Endometrial microvascular endothelial cells (primary cell): Measurements from ENCODE around the gene PDGFRB. TPM values are rescaled to one million over a fixed set of nuclear protein-coding genes. Genes with fewer than 3 reads are reported as not detected.
"Not testable (repeated sequence)": the region's sequence is repeated elsewhere in the genome, so short reads cannot be mapped to it uniquely, and the experiment has no call there.

Experiments
- in situ Hi-C: cut with HindIII; loops from 2 replicates; pipeline ENCODE4 v1.10.0; 2017; ENCODE audit warnings: low sequenced_read_pairs, low pct_unique_long_range_greater_than_20kb; ENCODE audit errors: inconsistent ontology term
- total RNA-seq: library from RNA; depleted of rRNA; stranded (reverse); fragments of >200 nt; gene quantifications from one replicate; pipeline ENCODE4 v1.2.3, GENCODE V29; 2015; ENCODE audit errors: inconsistent ontology term

The PDGFRB gene
- total RNA-seq, 1 donor from 2014 or later: 2.8 TPM

DNA sequence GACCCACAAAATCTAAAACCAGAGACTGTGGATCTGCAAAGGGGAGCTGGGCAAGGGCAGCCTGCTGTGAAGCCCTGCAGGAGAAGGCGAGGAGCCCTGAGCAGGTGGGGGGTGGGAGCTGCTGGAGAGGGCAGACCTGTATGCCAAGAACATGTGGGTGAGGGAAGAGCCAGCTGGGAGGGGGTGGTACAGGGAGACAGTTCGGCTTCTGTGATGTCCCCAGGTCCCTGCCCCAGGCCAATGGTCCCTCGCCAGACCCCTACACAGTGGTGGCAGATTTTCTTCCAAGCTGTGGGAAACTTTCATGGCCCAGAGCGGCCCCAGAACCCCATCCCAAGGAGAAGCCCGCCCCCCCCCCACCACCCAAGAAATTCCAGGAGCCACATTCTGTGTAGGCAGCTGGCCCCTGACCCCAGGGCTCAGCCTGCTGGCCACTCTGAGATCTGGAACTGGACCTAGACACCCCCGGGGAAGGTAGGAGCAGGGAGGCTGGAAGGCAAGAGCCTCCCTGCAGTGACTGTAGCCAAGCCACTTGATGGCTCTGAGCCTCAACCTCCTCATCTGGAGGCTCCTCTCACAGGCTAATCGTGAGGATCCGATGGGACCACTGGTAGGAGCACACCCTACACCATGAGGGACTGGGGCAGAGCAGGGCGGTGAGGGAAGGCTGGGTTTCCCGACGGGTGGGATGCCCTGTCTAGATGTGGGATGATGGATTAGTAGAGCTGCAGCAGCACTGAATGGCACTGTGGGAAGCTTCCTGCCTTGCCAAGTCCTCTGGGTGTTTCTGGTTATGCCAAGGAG is 46.7 kb downstream of the PDGFRB start:
- in situ Hi-C loops: no loop called here

- in situ Hi-C loops: no loop called here
Observed at GRCh38 chr5:150107909-150108447, 47.7 kb downstream of the PDGFRB start.

- in situ Hi-C loops: no loop called here
Observed at GRCh38 chr5:150106674-150107426, 48.8 kb downstream of the PDGFRB start.

DNA sequence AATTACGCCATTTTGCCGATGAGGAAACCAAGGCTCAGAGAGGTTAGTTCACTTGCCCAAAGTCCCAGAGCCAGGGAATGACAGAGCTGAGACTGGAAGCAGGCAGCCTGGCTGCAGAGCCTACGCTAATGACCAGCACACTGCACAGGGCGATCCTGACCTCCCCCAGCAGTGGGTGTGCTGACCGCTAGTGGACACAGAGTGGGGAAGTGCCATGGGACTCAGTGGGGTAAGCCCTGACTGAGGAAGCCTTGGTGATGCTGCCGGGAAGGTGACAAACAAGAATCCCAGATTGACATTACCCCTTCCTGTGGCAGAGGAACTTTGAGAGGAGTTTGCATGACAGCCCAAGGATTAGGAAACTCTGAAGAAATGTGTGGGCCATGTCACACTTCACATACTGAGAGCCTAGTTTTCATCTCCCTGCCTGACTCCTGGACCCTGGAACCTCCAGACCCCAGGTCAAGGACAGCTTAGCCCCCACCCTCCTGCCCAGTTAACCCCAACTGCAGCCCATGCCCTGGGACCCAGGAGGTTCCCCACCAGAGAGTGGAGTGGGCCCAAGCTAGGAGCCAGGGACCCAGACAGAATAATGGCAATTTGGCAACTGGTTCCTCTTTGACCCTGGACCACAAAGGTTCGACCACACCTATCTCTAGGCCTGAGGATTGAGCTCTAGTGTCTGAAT is 49.6 kb downstream of the PDGFRB start:
- in situ Hi-C loops: no loop called here

DNA sequence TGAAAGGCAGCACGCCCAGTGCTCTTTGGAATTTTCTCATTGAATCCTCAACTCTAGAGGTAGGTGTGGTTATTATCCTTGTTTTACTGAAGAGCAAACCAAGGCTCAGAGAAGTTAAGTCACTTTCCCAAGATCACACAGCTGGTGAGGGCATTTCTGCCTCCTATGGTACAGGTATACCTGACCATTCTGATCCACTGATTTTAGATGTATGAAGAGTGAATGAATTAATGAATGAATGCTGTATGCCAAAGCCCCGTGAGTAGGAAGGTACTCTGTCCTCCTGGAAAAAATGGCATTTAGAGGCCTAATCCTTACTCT is 51.1 kb downstream of the PDGFRB start:
- in situ Hi-C loops: no loop called here

DNA sequence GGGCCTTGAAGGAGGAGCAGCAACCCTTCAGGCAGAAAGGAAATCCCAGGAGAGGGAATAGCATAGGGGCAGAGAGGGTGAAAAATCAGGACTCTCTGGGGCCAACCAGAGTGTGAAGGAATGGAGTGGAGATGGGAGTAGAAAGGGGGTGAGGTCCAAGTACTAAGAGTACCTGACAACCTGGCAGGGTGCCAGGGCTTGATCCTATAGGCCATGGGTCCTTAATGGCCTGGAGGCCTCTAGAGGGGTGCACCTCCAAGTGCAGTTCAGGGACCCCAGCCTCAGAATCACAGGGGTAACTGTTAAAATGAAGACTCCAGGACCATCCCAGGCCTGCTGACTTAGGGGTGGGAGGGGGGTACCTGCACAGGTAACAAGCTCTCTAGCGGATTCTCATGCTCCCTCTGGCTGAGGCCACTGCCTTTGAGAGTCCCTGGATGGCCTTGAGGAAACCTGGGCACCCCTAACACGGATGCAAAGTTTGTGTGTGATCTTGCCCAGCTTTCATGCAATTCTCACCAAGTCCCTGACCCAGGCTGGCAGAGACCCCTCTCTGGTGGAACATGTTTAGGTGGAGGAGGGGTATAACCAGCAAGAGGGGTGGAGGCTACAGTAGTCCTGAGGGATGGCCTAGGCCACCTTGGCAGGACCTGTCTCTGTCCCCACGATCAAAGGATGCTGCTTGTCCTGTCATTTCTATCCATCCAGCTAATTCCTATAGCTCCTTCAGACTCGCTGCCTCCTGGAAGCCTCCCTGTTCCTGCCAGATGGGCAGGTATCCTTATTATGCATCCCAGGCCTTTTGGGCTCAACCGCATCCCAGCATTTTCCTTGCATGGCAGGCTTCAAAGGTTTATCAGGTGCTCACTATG is 51.7 kb downstream of the PDGFRB start:
- in situ Hi-C loops: no loop called here

DNA sequence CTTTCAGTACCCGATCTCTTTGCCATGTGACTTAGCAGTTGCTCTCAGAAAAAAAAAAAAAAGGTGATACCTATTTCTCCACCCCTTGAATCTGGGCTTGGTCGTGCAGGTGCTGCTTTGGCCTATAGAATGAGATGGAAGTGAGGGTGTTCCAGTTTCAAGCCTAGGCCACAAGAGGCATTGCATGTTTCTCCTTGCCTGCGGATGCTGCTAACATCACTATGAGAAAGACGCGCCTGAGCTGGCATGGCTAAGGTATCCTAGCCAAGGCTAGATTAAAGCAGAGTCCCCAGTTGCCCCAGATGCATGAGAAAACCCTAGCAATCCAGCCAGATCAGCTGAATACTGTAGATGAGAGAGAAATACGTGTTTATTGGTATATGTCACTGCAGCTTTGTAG is 54.6 kb downstream of the PDGFRB start:
- in situ Hi-C loops: no loop called here

- in situ Hi-C loops: no loop called here
Observed at GRCh38 chr5:150097152-150097551, 58.5 kb downstream of the PDGFRB start.

DNA sequence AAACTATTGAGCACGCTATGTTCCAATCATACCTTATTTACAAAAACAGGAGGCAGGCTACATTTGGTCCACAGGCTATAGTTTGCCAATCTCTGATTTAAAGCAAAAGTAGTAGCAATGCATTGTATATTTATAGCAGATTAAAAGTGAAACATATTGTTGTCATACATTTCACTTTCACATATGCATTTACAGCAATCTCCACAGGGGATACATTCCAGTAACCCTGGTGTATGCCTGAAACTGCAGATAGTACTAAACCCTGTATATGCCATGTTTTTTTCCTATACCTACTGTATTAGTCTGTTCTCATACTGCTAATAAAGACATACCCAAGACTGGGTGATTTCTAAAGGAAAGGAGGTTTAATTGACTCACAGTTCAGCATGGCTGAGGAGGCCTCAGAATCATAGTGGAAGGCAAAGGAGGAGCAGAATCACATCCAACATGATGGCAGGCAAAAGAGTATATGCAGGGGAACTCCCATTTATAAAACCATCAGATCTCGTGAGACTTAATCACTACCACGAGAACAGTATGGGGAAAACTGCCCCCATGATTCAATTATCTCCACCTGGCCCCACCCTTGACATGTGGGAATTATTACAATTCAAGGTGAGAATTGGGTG is 63.4 kb downstream of the PDGFRB start:
- in situ Hi-C loops: no loop called here

- in situ Hi-C loops: no loop called here
Observed at GRCh38 chr5:150085950-150086715, 69.5 kb downstream of the PDGFRB start, which contains the start of gene CSF1R. CSF1R (minus strand) TSS chr5:150086554; CDS start chr5:150086427, 127 bp downstream.

DNA sequence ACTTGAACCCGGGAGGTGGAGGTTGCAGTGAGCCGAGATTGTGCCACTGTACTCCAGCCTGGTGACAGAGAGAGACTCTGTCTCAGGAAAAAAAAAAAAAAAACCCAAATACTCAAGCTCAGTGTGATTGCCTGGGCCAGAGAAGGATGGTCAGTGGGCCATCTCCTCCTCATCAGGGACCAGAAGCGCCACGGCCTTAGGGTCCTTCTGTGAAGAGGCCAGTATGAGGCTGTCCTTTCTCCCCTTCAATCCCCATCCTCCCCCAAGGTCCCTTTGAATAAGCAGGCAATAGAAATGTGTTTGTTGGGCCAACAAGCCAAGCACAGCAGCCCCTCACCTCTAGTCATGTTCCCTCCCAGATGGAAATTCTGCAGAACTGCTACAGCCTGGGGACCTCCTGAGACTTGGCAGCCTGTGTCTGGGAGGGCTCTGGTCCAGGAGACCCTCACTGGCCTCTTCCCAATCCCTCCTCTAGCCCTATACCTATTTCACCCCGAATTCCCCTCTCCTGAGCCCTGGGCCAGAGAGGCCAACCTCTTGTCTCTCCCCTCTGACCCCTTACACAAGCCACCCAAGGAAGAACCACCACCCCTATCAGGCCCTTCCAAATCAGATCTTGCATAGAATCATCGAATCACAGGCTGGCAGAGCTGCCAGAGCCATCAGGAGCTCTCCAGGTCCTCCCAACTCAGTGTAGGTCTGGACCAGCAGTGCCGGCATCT is 70.3 kb downstream of the PDGFRB start:
- in situ Hi-C loops: no loop called here

DNA sequence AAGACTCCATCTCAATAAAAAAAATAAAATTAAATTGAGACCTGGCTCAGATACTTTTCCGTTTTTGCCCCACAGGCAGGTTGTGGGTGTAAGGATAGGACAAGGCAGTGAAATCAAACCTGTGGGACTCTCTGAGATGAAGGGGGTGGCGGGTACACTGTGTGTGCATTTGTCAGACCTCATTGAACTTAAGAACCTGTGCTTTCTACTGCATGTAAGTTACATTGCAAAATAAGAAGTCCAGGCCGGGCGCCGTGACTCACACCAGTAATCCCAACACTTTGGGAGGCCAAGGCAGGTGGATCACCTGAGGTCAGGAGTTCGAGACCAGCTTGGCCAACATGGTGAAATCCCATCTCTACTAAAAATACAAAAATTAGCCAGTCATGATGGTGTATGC is 70.9 kb downstream of the PDGFRB start:
- in situ Hi-C loops: not testable (repeated sequence)

- in situ Hi-C loops: no loop called here
Observed at GRCh38 chr5:150082889-150083288, 72.8 kb downstream of the PDGFRB start.

DNA sequence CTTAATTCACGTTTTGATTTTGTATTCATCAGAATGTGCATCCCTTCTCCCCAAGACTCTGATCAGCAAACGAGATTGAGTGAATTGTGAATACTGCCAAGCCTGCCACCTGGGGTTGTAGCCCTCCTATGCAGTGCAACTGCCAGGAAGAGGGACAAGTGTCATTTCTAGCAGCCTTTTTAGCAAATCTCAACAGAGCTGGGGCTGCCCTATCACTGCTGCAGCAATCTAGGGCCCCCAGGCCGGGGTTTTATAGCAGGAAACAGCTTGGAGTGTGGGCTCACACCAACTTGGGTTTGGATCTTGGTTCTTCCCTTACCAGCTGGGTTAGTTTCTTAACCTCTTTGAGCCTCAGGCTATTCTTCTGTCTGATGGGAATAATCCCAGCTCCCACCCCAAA is 73.3 kb downstream of the PDGFRB start:
- in situ Hi-C loops: no loop called here

DNA sequence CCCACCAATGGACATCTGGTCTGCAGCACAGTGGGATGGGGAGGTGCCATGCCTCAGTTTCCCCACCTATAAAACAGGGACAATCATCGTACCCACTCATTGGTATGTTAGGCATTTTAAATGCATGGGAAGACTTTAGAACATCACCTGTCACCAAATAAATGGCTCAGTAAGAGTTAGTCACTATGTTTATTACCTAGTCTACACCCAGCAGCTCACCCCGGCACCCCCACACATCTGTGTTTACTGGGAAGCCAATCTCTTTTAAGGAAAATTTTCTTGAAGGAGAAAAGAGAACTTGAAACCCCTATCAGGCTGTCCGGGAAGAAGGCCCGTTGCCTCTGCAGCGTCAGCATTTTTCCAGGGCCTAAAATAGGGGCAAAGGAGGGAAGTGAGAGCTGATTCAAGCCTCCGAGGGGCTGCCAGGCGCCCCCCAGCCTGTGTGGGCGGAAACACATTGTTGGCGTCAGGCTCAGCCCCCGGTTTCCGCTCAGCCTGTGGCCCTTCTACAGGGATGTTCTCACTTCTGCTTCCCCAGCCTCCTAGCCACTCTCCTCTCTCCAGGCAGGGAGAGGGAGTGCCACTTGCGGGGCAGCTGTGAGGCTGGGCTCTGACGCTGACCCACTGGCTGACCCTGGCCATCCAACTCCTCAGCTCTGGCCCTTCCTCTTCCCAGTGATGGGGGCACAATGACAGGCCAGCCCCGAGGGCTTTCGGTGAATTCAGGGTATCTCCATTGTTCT is 73.9 kb downstream of the PDGFRB start:
- in situ Hi-C loops: no loop called here

DNA sequence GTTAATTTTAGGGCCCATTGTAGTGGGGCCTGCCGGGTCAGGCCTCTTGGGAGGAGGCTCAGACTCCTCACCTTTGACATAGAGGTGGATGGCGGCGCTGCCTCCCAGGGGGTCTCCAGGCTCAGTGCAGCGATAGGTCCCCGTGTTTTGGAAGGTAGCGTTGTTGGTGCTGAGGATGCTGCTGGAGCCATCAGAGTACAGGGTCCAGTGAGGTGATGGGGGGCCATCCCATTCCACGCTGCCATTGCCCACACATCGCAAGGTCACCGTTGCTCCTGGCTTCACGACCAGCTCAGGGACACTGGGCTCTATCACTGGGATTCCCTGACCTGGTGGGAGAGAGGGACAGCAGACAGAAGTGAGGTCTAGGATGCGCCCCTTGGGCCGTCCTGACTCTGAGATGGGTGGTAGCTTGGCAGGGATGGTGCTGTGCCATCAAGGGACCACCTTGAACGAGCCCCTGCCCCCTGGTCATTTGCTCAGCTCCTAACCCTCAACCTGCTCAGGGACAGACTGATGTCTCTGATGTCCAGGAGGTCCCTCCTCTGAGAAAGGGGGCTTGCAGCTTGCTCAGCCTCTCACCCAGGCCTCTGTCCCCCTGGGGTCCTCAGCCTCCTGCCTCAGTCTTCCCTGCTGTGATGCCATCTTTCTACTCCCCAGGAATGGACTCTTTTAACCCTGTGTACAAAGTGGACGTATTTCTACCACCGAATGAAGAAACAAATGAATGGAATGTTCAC is 74.8 kb downstream of the PDGFRB start:
- in situ Hi-C loops: no loop called here
